Measurements from ENCODE around the gene SLC6A18. TPM values are rescaled to one million over a fixed set of nuclear protein-coding genes. Genes with fewer than 3 reads are reported as not detected.

Gene SLC6A18
- total and polyA plus RNA-seq, 2 of the 13 experiments (the other 11 are each of a cell fraction or from before 2014, with no cell fraction given) = not detected

GRCh38 chr5:1247811-1248210, 22.6 kb downstream of the SLC6A18 start:
- Histone ChIP-seq H3K9me3 (ENCODE audit: low read length) (no peaks in the 10 kb centered on the region), H3K27ac (ENCODE audit: extremely low read length, insufficient read depth, low read length) (no peak overlapping the region), H3K9ac (ENCODE audit: insufficient read depth, low read depth, low read length) (no peak overlapping the region), H3K36me3 (replicated peaks in 1 of 2; ENCODE audit: control insufficient read depth in 1 of 2, insufficient read depth in 2 of 2, low read length in 2 of 2) (no peaks in the 10 kb centered on the region), H3K4me3 (replicated peaks in 1 of 3; ENCODE audit: insufficient read depth in 1 of 3, low read depth in 2 of 3, low read length in 3 of 3) (no peak overlapping the region), H3K79me2 (ENCODE audit: insufficient read depth, low read length) (no peaks in the 10 kb centered on the region), H2AFZ (ENCODE audit: low read length) (no peak overlapping the region), H3K4me2 (ENCODE audit: low read depth, low read length) (no peak overlapping the region), H4K20me1 (ENCODE audit: insufficient read depth, low read length) (peaks cover 7% of the 10 kb centered on the region; the same call in 1 of the 2 replicates), H3K27me3 (ENCODE audit: control insufficient read depth in 1 of 2, insufficient read depth in 2 of 2, low read length in 2 of 2) (peaks cover 4 to 45% of the 10 kb centered on the region in 2 experiments), H3K4me1 (ENCODE audit: insufficient read depth, low read length) (no peaks in the 10 kb centered on the region)
- TF ChIP-seq ZBTB4 (CRISPR knock-in tag; IDR thresholded peaks at IDR 0.05; ENCODE audit: borderline replicate concordance) (no peak), ARNT2 (CRISPR knock-in tag; IDR thresholded peaks at IDR 0.05; ENCODE audit: low read depth) (no peak)
- in situ Hi-C loops (cut with HindIII; ENCODE audit: extremely low pct_ligation_motif_present, low pct_unique_long_range_greater_than_20kb) = no loop called here
- ChIA-PET POLR2A (no interaction called here), CTCF (ENCODE audit: low intra/inter-chr PET ratio, low total read pairs) (no interaction called here)
- intact Hi-C loops (cut with micrococcal nuclease; ENCODE audit: unreplicated experiment) = no loop called here
- FAIRE-seq (no peak), ATAC-seq (no peak), DNase-seq (ENCODE audit: low spot score) (no peak)
- WGBS (ENCODE audit: low lambda C conversion rate) = 29% methylated on average over 3 of the region's 6 CpGs
- BruUV-seq (replicated peaks) = no TSS peak

- intact Hi-C loops (cut with micrococcal nuclease; ENCODE audit: unreplicated experiment) = no loop called here
- H3K79me2 ChIP-seq (ENCODE audit: insufficient read depth, low read length) = no peaks in the 10 kb centered on the region
- no peak overlapping the region for H3K9ac ChIP-seq (ENCODE audit: insufficient read depth, low read depth, low read length)
- no TSS peak for BruUV-seq (replicated peaks)
- H3K4me1 ChIP-seq (ENCODE audit: insufficient read depth, low read length) = no peaks in the 10 kb centered on the region
- CTCF ChIA-PET (ENCODE audit: low intra/inter-chr PET ratio, low total read pairs) = no interaction called here
- no peak for TF ChIP-seq KMT2B (CRISPR knock-in tag; IDR thresholded peaks at IDR 0.05)
- TF ChIP-seq ZNF256 (CRISPR knock-in tag; conservative IDR thresholded peaks at IDR 0.05) = no peak
- TF ChIP-seq ZNF580 (CRISPR knock-in tag; IDR thresholded peaks at IDR 0.05; ENCODE audit: borderline replicate concordance, low read depth) = no peak
- TF ChIP-seq PAXIP1 (CRISPR knock-in tag; conservative IDR thresholded peaks at IDR 0.05) = no peak
- H3K9me3 ChIP-seq (ENCODE audit: low read length) = no peaks in the 10 kb centered on the region
- DNase-seq (ENCODE audit: low spot score) (no peak), ATAC-seq (no peak), FAIRE-seq (no peak)
- H3K27ac ChIP-seq (ENCODE audit: extremely low read length, insufficient read depth, low read length) = no peak overlapping the region
- H2AFZ ChIP-seq (ENCODE audit: low read length) = no peak overlapping the region
- peaks cover 7% of the 10 kb centered on the region; the same call in 1 of the 2 replicates for H4K20me1 ChIP-seq (ENCODE audit: insufficient read depth, low read length)
- POLR2A ChIA-PET = no interaction called here
- H3K36me3 ChIP-seq (replicated peaks in 1 of 2; ENCODE audit: control insufficient read depth in 1 of 2, insufficient read depth in 2 of 2, low read length in 2 of 2) = no peaks in the 10 kb centered on the region
- H3K4me3 ChIP-seq (replicated peaks in 1 of 3; ENCODE audit: insufficient read depth in 1 of 3, low read depth in 2 of 3, low read length in 3 of 3) = no peak overlapping the region
- no peak overlapping the region for H3K4me2 ChIP-seq (ENCODE audit: low read depth, low read length)
- in situ Hi-C loops (cut with HindIII; ENCODE audit: extremely low pct_ligation_motif_present, low pct_unique_long_range_greater_than_20kb) = no loop called here
- H3K27me3 ChIP-seq (ENCODE audit: control insufficient read depth in 1 of 2, insufficient read depth in 2 of 2, low read length in 2 of 2) = peaks cover 2 to 31% of the 10 kb centered on the region in 2 experiments
- WGBS (ENCODE audit: low lambda C conversion rate) = 45% methylated on average over 8 of the region's 29 CpGs
These were observed 24.4 kb downstream of the SLC6A18 start for GRCh38 chr5:1249366-1250280.

Data from HepG2 (cell line).